ENCODE data around the gene DGKB.

The DGKB gene

GRCh38 chr7:14685167-14685566 is 217.4 kb downstream of the DGKB start:
- no peak overlapping the region for H3K4me3 ChIP-seq (replicated peaks; ENCODE audit: low read depth, low read length)
- no peak for TF ChIP-seq CTCF (IDR thresholded peaks at IDR 0.05; ENCODE audit: low read depth, low read length, missing control alignments)
- DNase-seq (ENCODE audit: extremely low read depth, low read depth): no peak

DNA sequence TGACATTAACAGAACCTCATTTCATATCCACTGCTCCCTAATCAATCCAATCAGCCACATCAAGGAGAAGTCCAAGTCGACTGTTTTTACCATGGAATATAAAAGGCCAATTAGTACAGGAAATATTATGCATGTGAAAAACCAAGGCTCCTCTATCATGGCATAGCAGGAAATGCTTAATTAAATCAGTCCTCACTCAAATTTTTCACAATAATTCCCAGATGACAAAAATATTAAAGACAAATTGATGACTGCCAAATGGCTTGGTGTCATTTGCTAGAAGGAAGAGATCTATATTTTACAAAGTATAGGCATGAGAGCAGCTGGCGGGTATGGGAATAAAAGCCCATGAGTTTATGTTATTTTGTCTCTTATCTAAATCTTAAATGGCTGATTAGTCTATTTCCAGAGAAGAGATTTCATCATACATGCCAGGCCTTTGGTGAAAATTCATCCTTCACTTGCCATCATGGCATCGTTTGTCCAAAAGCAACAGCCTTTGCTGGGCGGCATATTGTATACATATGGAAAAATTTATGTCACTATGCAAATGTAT is 219.6 kb downstream of the DGKB start:
- H3K4me3 ChIP-seq (replicated peaks; ENCODE audit: low read depth, low read length): no peak overlapping the region
- no peak for DNase-seq (ENCODE audit: extremely low read depth, low read depth)
- no peak for TF ChIP-seq CTCF (IDR thresholded peaks at IDR 0.05; ENCODE audit: low read depth, low read length, missing control alignments)

GRCh38 chr7:14676896-14677295 is 225.7 kb downstream of the DGKB start:
- H3K4me3 ChIP-seq (replicated peaks; ENCODE audit: low read depth, low read length): no peak overlapping the region
- no peak for DNase-seq (ENCODE audit: extremely low read depth, low read depth)
- TF ChIP-seq CTCF (IDR thresholded peaks at IDR 0.05; ENCODE audit: low read depth, low read length, missing control alignments): no peak

- H3K4me3 ChIP-seq (replicated peaks; ENCODE audit: low read depth, low read length): no peak overlapping the region
- no peak for DNase-seq (ENCODE audit: extremely low read depth, low read depth)
- no peak for TF ChIP-seq CTCF (IDR thresholded peaks at IDR 0.05; ENCODE audit: low read depth, low read length, missing control alignments)
Observed at GRCh38 chr7:14673202-14673601, 229.3 kb downstream of the DGKB start.

DNA sequence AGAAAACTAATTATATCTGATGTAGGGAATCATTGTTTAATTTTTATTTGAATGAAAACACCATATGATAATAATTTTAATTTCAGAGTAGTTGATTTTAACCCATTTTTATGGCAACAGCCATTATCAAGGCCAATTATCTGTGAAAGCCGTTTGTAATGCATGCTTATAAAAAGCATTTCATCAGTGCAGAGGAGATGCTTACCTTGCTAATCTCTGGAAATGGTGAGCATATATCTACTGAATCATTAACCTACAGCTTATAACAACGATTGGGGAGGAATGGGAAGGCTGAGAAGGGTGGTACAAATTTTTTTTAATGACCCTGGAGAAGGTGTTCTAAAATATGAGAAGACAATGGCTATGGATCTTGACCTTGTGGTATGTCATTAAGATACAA is 235.6 kb downstream of the DGKB start:
- no peak overlapping the region for H3K4me3 ChIP-seq (replicated peaks; ENCODE audit: low read depth, low read length)
- DNase-seq (ENCODE audit: extremely low read depth, low read depth): no peak
- no peak for TF ChIP-seq CTCF (IDR thresholded peaks at IDR 0.05; ENCODE audit: low read depth, low read length, missing control alignments)

- TF ChIP-seq CTCF (IDR thresholded peaks at IDR 0.05; ENCODE audit: low read depth, low read length, missing control alignments): no peak
- no peak for DNase-seq (ENCODE audit: extremely low read depth, low read depth)
- H3K4me3 ChIP-seq (replicated peaks; ENCODE audit: low read depth, low read length): no peak overlapping the region
Observed at GRCh38 chr7:14666304-14666703, 236.2 kb downstream of the DGKB start.

DNA sequence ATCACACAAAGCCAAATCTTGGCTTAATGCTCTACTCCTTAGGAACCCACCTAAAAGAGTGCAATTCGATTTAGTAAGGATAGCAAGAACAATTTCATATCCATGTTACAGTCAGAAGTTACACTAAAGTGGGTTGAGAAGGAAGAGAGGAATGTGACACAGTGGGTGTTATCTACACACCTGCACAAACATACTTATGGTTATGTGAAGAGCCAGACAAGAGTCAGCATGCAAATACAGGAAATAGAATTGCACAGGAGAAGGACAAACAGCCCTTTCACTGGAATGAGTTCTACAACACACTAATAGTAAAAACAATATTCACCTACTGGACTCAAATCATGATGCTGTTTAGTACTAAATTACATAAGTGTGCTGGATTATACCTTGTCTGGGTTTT is 262.8 kb downstream of the DGKB start:
- no peak for DNase-seq (ENCODE audit: extremely low read depth, low read depth)
- no peak for TF ChIP-seq CTCF (IDR thresholded peaks at IDR 0.05; ENCODE audit: low read depth, low read length, missing control alignments)
- H3K4me3 ChIP-seq (replicated peaks; ENCODE audit: low read depth, low read length): no peak overlapping the region
